ENCODE measurements around the gene TM4SF18. TPM values are rescaled to one million over a fixed set of nuclear protein-coding genes. Genes with fewer than 3 reads are reported as not detected.

Gene TM4SF18
- total RNA-seq, 3 donors from 2014 or later (not counting 1 experiment from before 2014, with no cell fraction given): not detected

- no peak overlapping the region for H3K4me3 Mint-ChIP-seq
- no peaks in the 10 kb centered on the region for H3K27me3 Mint-ChIP-seq (ENCODE audit: low read depth in 2 of 2)
- H3K9me3 ChIP-seq (ENCODE audit: control insufficient read depth, insufficient read depth, low read length): no peaks in the 10 kb centered on the region
- ATAC-seq (no peak), DNase-seq (no peak)
- 96% methylated on average over 4 of the region's 5 CpGs for WGBS (ENCODE audit: insufficient coverage)
- TF ChIP-seq CTCF (IDR thresholded peaks at IDR 0.05): no peak
- H3K27me3 ChIP-seq (ENCODE audit: control insufficient read depth, insufficient read depth, low read length): no peaks in the 10 kb centered on the region
- intact Hi-C loops (cut with micrococcal nuclease): no loop called here
- no peaks in the 10 kb centered on the region for H3K36me3 ChIP-seq (ENCODE audit: control insufficient read depth, insufficient read depth, low read length)
- H3K9me3 Mint-ChIP-seq: no peaks in the 10 kb centered on the region
- no peak overlapping the region for H3K4me3 ChIP-seq (ENCODE audit: low read length)
- H3K36me3 Mint-ChIP-seq: no peaks in the 10 kb centered on the region
- H3K4me1 ChIP-seq (ENCODE audit: control insufficient read depth, insufficient read depth, low read length): no peaks in the 10 kb centered on the region
- no peak overlapping the region for H3K27ac ChIP-seq (ENCODE audit: low read length)
- no peaks in the 10 kb centered on the region for H3K4me1 Mint-ChIP-seq
- no peak overlapping the region for H3K27ac Mint-ChIP-seq
These were observed 50.0 kb downstream of the TM4SF18 start for GRCh38 chr3:149283401-149283800.

GRCh38 chr3:149282836-149283235 lies 50.6 kb downstream of the TM4SF18 start:
- Histone ChIP-seq H3K27me3 (ENCODE audit: control insufficient read depth, insufficient read depth, low read length) (no peaks in the 10 kb centered on the region), H3K27ac (ENCODE audit: low read length) (no peak overlapping the region), H3K36me3 (ENCODE audit: control insufficient read depth, insufficient read depth, low read length) (no peaks in the 10 kb centered on the region), H3K9me3 (ENCODE audit: control insufficient read depth, insufficient read depth, low read length) (no peaks in the 10 kb centered on the region), H3K4me1 (ENCODE audit: control insufficient read depth, insufficient read depth, low read length) (no peaks in the 10 kb centered on the region), H3K4me3 (ENCODE audit: low read length) (no peak overlapping the region)
- Mint-ChIP-seq H3K27ac (no peak overlapping the region), H3K9me3 (no peaks in the 10 kb centered on the region), H3K27me3 (ENCODE audit: low read depth in 2 of 2) (no peaks in the 10 kb centered on the region), H3K4me1 (peaks cover 1 to 2% of the 10 kb centered on the region in 2 donors), H3K36me3 (no peaks in the 10 kb centered on the region), H3K4me3 (no peak overlapping the region)
- no peak for ATAC-seq
- intact Hi-C loops (cut with micrococcal nuclease): no loop called here
- no peak for DNase-seq
- TF ChIP-seq CTCF (IDR thresholded peaks at IDR 0.05): no peak

- ATAC-seq: no peak
- Histone ChIP-seq H3K27me3 (ENCODE audit: control insufficient read depth, insufficient read depth, low read length) (no peaks in the 10 kb centered on the region), H3K27ac (ENCODE audit: low read length) (no peak overlapping the region), H3K36me3 (ENCODE audit: control insufficient read depth, insufficient read depth, low read length) (no peaks in the 10 kb centered on the region), H3K9me3 (ENCODE audit: control insufficient read depth, insufficient read depth, low read length) (no peaks in the 10 kb centered on the region), H3K4me1 (ENCODE audit: control insufficient read depth, insufficient read depth, low read length) (peaks cover under 1% of the 10 kb centered on the region), H3K4me3 (ENCODE audit: low read length) (no peak overlapping the region)
- Mint-ChIP-seq H3K27ac (no peak overlapping the region), H3K27me3 (ENCODE audit: low read depth in 2 of 2) (no peaks in the 10 kb centered on the region), H3K9me3 (no peaks in the 10 kb centered on the region), H3K4me1 (peaks cover 6 to 7% of the 10 kb centered on the region in 2 donors), H3K4me3 (no peak overlapping the region), H3K36me3 (no peaks in the 10 kb centered on the region)
- TF ChIP-seq CTCF (IDR thresholded peaks at IDR 0.05): no peak
- intact Hi-C loops (cut with micrococcal nuclease): no loop called here
- DNase-seq: no peak
- WGBS (ENCODE audit: insufficient coverage): 100% methylated on average over 1 of the region's 1 CpG
These were observed 51.1 kb downstream of the TM4SF18 start for GRCh38 chr3:149282322-149282721.

- DNase-seq (no peak), ATAC-seq (no peak)
- H3K9me3 Mint-ChIP-seq: no peaks in the 10 kb centered on the region
- H3K4me1 Mint-ChIP-seq: peaks cover 14 to 17% of the 10 kb centered on the region in 2 donors
- no peaks in the 10 kb centered on the region for H3K27me3 Mint-ChIP-seq (ENCODE audit: low read depth in 2 of 2)
- Histone ChIP-seq H3K4me3 (ENCODE audit: low read length) (no peak overlapping the region), H3K9me3 (ENCODE audit: control insufficient read depth, insufficient read depth, low read length) (no peaks in the 10 kb centered on the region), H3K27me3 (ENCODE audit: control insufficient read depth, insufficient read depth, low read length) (no peaks in the 10 kb centered on the region), H3K36me3 (ENCODE audit: control insufficient read depth, insufficient read depth, low read length) (no peaks in the 10 kb centered on the region), H3K27ac (ENCODE audit: low read length) (no peak overlapping the region), H3K4me1 (ENCODE audit: control insufficient read depth, insufficient read depth, low read length) (peaks cover 6% of the 10 kb centered on the region)
- H3K4me3 Mint-ChIP-seq: no peak overlapping the region
- no peak overlapping the region for H3K27ac Mint-ChIP-seq
- H3K36me3 Mint-ChIP-seq: no peaks in the 10 kb centered on the region
- 81% methylated on average over 2 of the region's 2 CpGs for WGBS (ENCODE audit: insufficient coverage)
- intact Hi-C loops (cut with micrococcal nuclease): no loop called here
- no peak for TF ChIP-seq CTCF (IDR thresholded peaks at IDR 0.05)
These were observed 52.6 kb downstream of the TM4SF18 start for GRCh38 chr3:149280671-149281349.

Data from natural killer cell (primary cell).